ENCODE data around the gene AHCY.

GRCh38 chr20:34254979-34255378 lies 48.2 kb downstream of the AHCY start:
- TF ChIP-seq, protein P1, sequence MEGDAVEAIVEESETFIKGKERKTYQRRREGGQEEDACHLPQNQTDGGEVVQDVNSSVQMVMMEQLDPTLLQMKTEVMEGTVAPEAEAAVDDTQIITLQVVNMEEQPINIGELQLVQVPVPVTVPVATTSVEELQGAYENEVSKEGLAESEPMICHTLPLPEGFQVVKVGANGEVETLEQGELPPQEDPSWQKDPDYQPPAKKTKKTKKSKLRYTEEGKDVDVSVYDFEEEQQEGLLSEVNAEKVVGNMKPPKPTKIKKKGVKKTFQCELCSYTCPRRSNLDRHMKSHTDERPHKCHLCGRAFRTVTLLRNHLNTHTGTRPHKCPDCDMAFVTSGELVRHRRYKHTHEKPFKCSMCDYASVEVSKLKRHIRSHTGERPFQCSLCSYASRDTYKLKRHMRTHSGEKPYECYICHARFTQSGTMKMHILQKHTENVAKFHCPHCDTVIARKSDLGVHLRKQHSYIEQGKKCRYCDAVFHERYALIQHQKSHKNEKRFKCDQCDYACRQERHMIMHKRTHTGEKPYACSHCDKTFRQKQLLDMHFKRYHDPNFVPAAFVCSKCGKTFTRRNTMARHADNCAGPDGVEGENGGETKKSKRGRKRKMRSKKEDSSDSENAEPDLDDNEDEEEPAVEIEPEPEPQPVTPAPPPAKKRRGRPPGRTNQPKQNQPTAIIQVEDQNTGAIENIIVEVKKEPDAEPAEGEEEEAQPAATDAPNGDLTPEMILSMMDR (IDR thresholded peaks at IDR 0.05; ENCODE audit: low read depth, low read length): no peak
- no peak for TF ChIP-seq EZH2phosphoT487 (IDR thresholded peaks at IDR 0.05; ENCODE audit: low read depth)
